Activated CD8-positive, alpha-beta memory T cell treated with anti-CD3 and anti-CD28 coated beads for 1 hour (primary cell): Measurements from ENCODE around the gene GNAQ.
"Not testable (repeated sequence)": the region's sequence is repeated elsewhere in the genome, so short reads cannot be mapped to it uniquely, and the experiment has no call there.

Experiments used
- DNase-seq, 2 donors: peaks; one replicate each; pipeline ENCODE4 v3.0.0-alpha.2; 2020; ENCODE audit warnings: low read depth in 1 of 2; ENCODE audit errors: extremely low read depth in 1 of 2

The GNAQ gene

GRCh38 chr9:77883133-77883532, 148.5 kb downstream of the GNAQ start:
- no peak for DNase-seq

GRCh38 chr9:77882294-77882693, 149.3 kb downstream of the GNAQ start:
- no peak for DNase-seq

GRCh38 chr9:77881634-77882033, 150.0 kb downstream of the GNAQ start:
- not testable (repeated sequence) for DNase-seq

- DNase-seq, result no peak
Measured at GRCh38 chr9:77881111-77881510, 150.5 kb downstream of the GNAQ start.

- DNase-seq, result no peak
Measured at GRCh38 chr9:77879437-77879943, 152.1 kb downstream of the GNAQ start.

GRCh38 chr9:77878793-77879192, 152.8 kb downstream of the GNAQ start:
- not testable (repeated sequence) for DNase-seq

- DNase-seq, result no peak
Measured at GRCh38 chr9:77877976-77878375, 153.6 kb downstream of the GNAQ start.

GRCh38 chr9:77876590-77876989, 155.0 kb downstream of the GNAQ start:
- DNase-seq, result no peak

- DNase-seq, result no peak
Measured at GRCh38 chr9:77876091-77876490, 155.5 kb downstream of the GNAQ start.

- DNase-seq, result no peak
Measured at GRCh38 chr9:77872863-77873262, 158.7 kb downstream of the GNAQ start.

GRCh38 chr9:77872177-77872576, 159.4 kb downstream of the GNAQ start:
- DNase-seq, result no peak

GRCh38 chr9:77871483-77871882, 160.1 kb downstream of the GNAQ start:
- DNase-seq, result no peak

GRCh38 chr9:77866878-77867277, 164.7 kb downstream of the GNAQ start:
- DNase-seq, result no peak

GRCh38 chr9:77865385-77866047, 166.1 kb downstream of the GNAQ start:
- no peak for DNase-seq

- no peak for DNase-seq
Measured at GRCh38 chr9:77864211-77864889, 167.3 kb downstream of the GNAQ start.

GRCh38 chr9:77863638-77864037, 168.0 kb downstream of the GNAQ start:
- not testable (repeated sequence) for DNase-seq

GRCh38 chr9:77860953-77861352, 170.7 kb downstream of the GNAQ start:
- not testable (repeated sequence) for DNase-seq

GRCh38 chr9:77857513-77858259, 173.9 kb downstream of the GNAQ start:
- no peak for DNase-seq

- DNase-seq, result no peak
Measured at GRCh38 chr9:77856615-77857014, 175.0 kb downstream of the GNAQ start.

- DNase-seq, result no peak
Measured at GRCh38 chr9:77854916-77855311, 176.7 kb downstream of the GNAQ start.

- DNase-seq, result no peak
Measured at GRCh38 chr9:77854258-77854915, 177.2 kb downstream of the GNAQ start.
